Activated B cell treated with CpG ODN at 0.5 μM for 24 hours (primary cell): ENCODE data around the gene PLA2G12A. TPM values are rescaled to one million over a fixed set of nuclear protein-coding genes. Genes with fewer than 3 reads are reported as not detected.

Source experiments
- ATAC-seq: fragments of 200-7000 bp; cut with Tn5 transposase; one replicate; pipeline ENCODE4 v1.10.0; 2021; ENCODE audit warnings: low read depth, mild to moderate bottlenecking, moderate library complexity
- CTCF ChIA-PET: fragments of 350-600 bp; sonication (Branson Sonifier 250); formaldehyde crosslinking; loops from one replicate; lab custom pipeline; 2021; ENCODE audit warnings: antibody characterized with exemption; lab: Charles Lee
- POLR2A ChIA-PET: fragments of 350-600 bp; sonication (Branson Sonifier 250); formaldehyde crosslinking; loops from one replicate; lab custom pipeline; 2021; ENCODE audit warnings: antibody characterized with exemption; lab: Charles Lee
- DNase-seq: peaks from one replicate; pipeline ENCODE4 v3.0.0; 2022
- H3K27ac Mint-ChIP-seq: one replicate; pipeline ENCODE4 v1.8.0; 2020; ENCODE audit warnings: mixed read lengths
- H3K27me3 Mint-ChIP-seq: one replicate; pipeline ENCODE4 v1.8.0; 2021; ENCODE audit warnings: mixed read lengths
- H3K36me3 Mint-ChIP-seq: one replicate; pipeline ENCODE4 v1.8.0; 2021; ENCODE audit warnings: low read depth, mixed read lengths
- H3K4me1 Mint-ChIP-seq: one replicate; pipeline ENCODE4 v1.8.0; 2021; ENCODE audit warnings: mixed read lengths
- H3K4me3 Mint-ChIP-seq: one replicate; pipeline ENCODE4 v1.8.0; 2020; ENCODE audit warnings: mild to moderate bottlenecking, mixed read lengths
- H3K9me3 Mint-ChIP-seq: one replicate; pipeline ENCODE4 v1.8.0; 2020; ENCODE audit warnings: mixed read lengths
- intact Hi-C: fragments of 100-400 bp; cut with micrococcal nuclease; formaldehyde crosslinking; loops from one replicate; pipeline ENCODE4 v1.15.1; 2024
- total RNA-seq: library from RNA; stranded (reverse); gene quantifications from 2 replicates; pipeline ENCODE4 v1.2.3, GENCODE V29; 2022
- TF ChIP-seq, protein P1 (sequence below): fragments of 200-600 bp; IDR thresholded peaks from one replicate; pipeline ENCODE4 v1.8.0; 2022; ENCODE audit warnings: antibody characterized with exemption, mild to moderate bottlenecking

PLA2G12A gene
- total RNA-seq, 1 donor from 2014 or later: 9.6 TPM

GRCh38 chr4:109748114-109748513 is 18.2 kb upstream of the PLA2G12A start:
- Mint-ChIP-seq H3K4me1 (no peaks in the 10 kb centered on the region), H3K4me3 (no peak overlapping the region), H3K27ac (no peak overlapping the region), H3K27me3 (peaks cover 11% of the 10 kb centered on the region), H3K9me3 (no peaks in the 10 kb centered on the region), H3K36me3 (no peaks in the 10 kb centered on the region)
- POLR2A ChIA-PET: no interaction called here
- TF ChIP-seq, protein P1, sequence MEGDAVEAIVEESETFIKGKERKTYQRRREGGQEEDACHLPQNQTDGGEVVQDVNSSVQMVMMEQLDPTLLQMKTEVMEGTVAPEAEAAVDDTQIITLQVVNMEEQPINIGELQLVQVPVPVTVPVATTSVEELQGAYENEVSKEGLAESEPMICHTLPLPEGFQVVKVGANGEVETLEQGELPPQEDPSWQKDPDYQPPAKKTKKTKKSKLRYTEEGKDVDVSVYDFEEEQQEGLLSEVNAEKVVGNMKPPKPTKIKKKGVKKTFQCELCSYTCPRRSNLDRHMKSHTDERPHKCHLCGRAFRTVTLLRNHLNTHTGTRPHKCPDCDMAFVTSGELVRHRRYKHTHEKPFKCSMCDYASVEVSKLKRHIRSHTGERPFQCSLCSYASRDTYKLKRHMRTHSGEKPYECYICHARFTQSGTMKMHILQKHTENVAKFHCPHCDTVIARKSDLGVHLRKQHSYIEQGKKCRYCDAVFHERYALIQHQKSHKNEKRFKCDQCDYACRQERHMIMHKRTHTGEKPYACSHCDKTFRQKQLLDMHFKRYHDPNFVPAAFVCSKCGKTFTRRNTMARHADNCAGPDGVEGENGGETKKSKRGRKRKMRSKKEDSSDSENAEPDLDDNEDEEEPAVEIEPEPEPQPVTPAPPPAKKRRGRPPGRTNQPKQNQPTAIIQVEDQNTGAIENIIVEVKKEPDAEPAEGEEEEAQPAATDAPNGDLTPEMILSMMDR: no peak
- ATAC-seq (no peak), DNase-seq (no peak)
- intact Hi-C loops: no loop called here
- CTCF ChIA-PET: no interaction called here

- H3K9me3 Mint-ChIP-seq: no peaks in the 10 kb centered on the region
- intact Hi-C loops: no loop called here
- no peak for DNase-seq
These were observed 16.9 kb upstream of the PLA2G12A start for GRCh38 chr4:109746728-109747127.

GRCh38 chr4:109745830-109746229 is 16.0 kb upstream of the PLA2G12A start:
- POLR2A ChIA-PET: no interaction called here
- no peak overlapping the region for H3K27ac Mint-ChIP-seq
- DNase-seq (no peak), ATAC-seq (no peak)
- H3K9me3 Mint-ChIP-seq: no peaks in the 10 kb centered on the region
- peaks cover 19% of the 10 kb centered on the region for H3K27me3 Mint-ChIP-seq
- intact Hi-C loops: no loop called here
- TF ChIP-seq, protein P1: no peak
- H3K4me3 Mint-ChIP-seq: no peak overlapping the region
- H3K4me1 Mint-ChIP-seq: no peaks in the 10 kb centered on the region
- H3K36me3 Mint-ChIP-seq: no peaks in the 10 kb centered on the region
- CTCF ChIA-PET: no interaction called here

More at GRCh38 chr4:109746728-109747127, 16.9 kb upstream of the PLA2G12A start:
- no peak for ATAC-seq
- CTCF ChIA-PET: no interaction called here
- TF ChIP-seq, protein P1: no peak
- no peaks in the 10 kb centered on the region for H3K4me1 Mint-ChIP-seq
- POLR2A ChIA-PET: no interaction called here
- no peaks in the 10 kb centered on the region for H3K36me3 Mint-ChIP-seq
- no peak overlapping the region for H3K4me3 Mint-ChIP-seq
- H3K27me3 Mint-ChIP-seq: peaks cover 19% of the 10 kb centered on the region
- no peak overlapping the region for H3K27ac Mint-ChIP-seq

DNA sequence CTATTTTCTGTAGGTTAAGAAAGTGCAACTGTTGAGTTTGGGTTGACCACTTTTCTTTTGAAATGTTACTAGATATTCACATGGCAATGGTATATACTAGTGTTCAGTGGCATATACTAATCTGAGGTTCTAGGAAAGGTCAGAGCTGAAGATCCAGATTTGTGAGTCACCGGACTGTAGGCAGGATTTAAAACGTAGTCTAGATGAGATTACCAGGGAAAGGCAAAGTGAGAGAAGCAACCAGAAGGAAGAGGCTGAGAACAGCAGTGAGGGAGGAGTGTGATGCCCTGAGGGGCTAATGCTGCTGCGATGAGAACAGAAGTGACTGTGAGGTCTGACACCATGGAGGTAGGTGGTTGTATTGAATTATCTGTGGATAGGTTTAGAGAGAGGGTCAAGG is 9.7 kb upstream of the PLA2G12A start:
- H3K4me1 Mint-ChIP-seq: no peaks in the 10 kb centered on the region
- POLR2A ChIA-PET: no interaction called here

GRCh38 chr4:109738104-109738872 is 8.4 kb upstream of the PLA2G12A start:
- ATAC-seq (no peak), DNase-seq (no peak)
- CTCF ChIA-PET: no interaction called here
- H3K4me1 Mint-ChIP-seq: no peaks in the 10 kb centered on the region
- TF ChIP-seq, protein P1: no peak
- POLR2A ChIA-PET: no interaction called here
- no peaks in the 10 kb centered on the region for H3K36me3 Mint-ChIP-seq
- intact Hi-C loops: no loop called here
- H3K27ac Mint-ChIP-seq: no peak overlapping the region
- peaks cover 24% of the 10 kb centered on the region for H3K27me3 Mint-ChIP-seq
- no peaks in the 10 kb centered on the region for H3K9me3 Mint-ChIP-seq
- H3K4me3 Mint-ChIP-seq: no peak overlapping the region

More for the DNA sequence above, 9.7 kb upstream of the PLA2G12A start:
- no peak for ATAC-seq
- TF ChIP-seq, protein P1: no peak
- no peak for DNase-seq
- Mint-ChIP-seq H3K36me3 (no peaks in the 10 kb centered on the region), H3K27me3 (peaks cover 28% of the 10 kb centered on the region), H3K4me3 (no peak overlapping the region), H3K27ac (no peak overlapping the region), H3K9me3 (no peaks in the 10 kb centered on the region)
- CTCF ChIA-PET: no interaction called here
- intact Hi-C loops: no loop called here
